Measurements from ENCODE around the gene KCTD16.

GRCh38 chr5:144318011-144318410 is 147.3 kb downstream of the KCTD16 start:
- TF ChIP-seq CTCF (IDR thresholded peaks at IDR 0.05) (no peak), POLR2A (IDR thresholded peaks at IDR 0.05) (no peak)
